RWPE1 (cell line): Measurements from ENCODE around the gene EWSR1.
"Not testable (repeated sequence)": the region's sequence is repeated elsewhere in the genome, so short reads cannot be mapped to it uniquely, and the experiment has no call there.

ENCODE experiments used
- CTCF ChIA-PET: fragments of 350-600 bp; sonication (Branson Sonifier 250); formaldehyde crosslinking; extraction: SDS; loops from one replicate; lab custom pipeline; 2021; lab: Yijun Ruan, JAX
- POLR2A ChIA-PET: fragments of 400-600 bp; formaldehyde crosslinking; extraction: SDS; loops from one replicate; lab custom pipeline; 2020; ENCODE audit warnings: antibody characterized with exemption; ENCODE audit not compliant: low non-redundant PET; lab: Yijun Ruan, JAX
- DNase-seq: peaks from one replicate; pipeline ENCODE4 v3.0.0; 2012; ENCODE audit warnings: low spot score
- H3K27ac ChIP-seq: fragments of 450-650 bp; 2 replicates; pipeline ENCODE4 v1.5.1; 2017
- TF ChIP-seq, protein P1 (sequence below): fragments of 450-650 bp; conservative IDR thresholded peaks from 2 replicates; pipeline ENCODE4 v1.5.1; 2017; ENCODE audit warnings: low read depth, mild to moderate bottlenecking

The EWSR1 gene

GRCh38 chr22:29267858-29268510, at the start of gene EWSR1, which contains the start of gene RHBDD3:
TSS of gene EWSR1 (plus strand) at chr22:29268268. CDS start at chr22:29268337, 69 bp downstream.
TSS of gene RHBDD3 (minus strand) at chr22:29267981. CDS start at chr22:29265626, 2,355 bp downstream.
- ChIA-PET CTCF (no interaction called here), POLR2A (no interaction called here)
- TF ChIP-seq, protein P1, sequence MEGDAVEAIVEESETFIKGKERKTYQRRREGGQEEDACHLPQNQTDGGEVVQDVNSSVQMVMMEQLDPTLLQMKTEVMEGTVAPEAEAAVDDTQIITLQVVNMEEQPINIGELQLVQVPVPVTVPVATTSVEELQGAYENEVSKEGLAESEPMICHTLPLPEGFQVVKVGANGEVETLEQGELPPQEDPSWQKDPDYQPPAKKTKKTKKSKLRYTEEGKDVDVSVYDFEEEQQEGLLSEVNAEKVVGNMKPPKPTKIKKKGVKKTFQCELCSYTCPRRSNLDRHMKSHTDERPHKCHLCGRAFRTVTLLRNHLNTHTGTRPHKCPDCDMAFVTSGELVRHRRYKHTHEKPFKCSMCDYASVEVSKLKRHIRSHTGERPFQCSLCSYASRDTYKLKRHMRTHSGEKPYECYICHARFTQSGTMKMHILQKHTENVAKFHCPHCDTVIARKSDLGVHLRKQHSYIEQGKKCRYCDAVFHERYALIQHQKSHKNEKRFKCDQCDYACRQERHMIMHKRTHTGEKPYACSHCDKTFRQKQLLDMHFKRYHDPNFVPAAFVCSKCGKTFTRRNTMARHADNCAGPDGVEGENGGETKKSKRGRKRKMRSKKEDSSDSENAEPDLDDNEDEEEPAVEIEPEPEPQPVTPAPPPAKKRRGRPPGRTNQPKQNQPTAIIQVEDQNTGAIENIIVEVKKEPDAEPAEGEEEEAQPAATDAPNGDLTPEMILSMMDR = no peak
- DNase-seq = peak; percentile 92
- H3K27ac ChIP-seq = peak within 1 kb of the TSS; percentile 91

- DNase-seq = no peak
- TF ChIP-seq, protein P1 = no peak
- no peak overlapping the region for H3K27ac ChIP-seq
- CTCF ChIA-PET = interaction anchor here (0.7 kb wide), 1 partner anchor 8 kb away, joined by 3 read pairs; no protein-coding TSS in a partner anchor
- POLR2A ChIA-PET = no interaction called here
These were observed 49.2 kb upstream of the EWSR1 start for GRCh38 chr22:29218758-29219408.

GRCh38 chr22:29219409-29219782, 48.7 kb upstream of the EWSR1 start:
- DNase-seq, H3K27ac ChIP-seq, POLR2A ChIA-PET: not testable (repeated sequence)
- CTCF ChIA-PET = interaction anchor here (0.7 kb wide), 1 partner anchor 8 kb away, joined by 3 read pairs; no protein-coding TSS in a partner anchor

DNA sequence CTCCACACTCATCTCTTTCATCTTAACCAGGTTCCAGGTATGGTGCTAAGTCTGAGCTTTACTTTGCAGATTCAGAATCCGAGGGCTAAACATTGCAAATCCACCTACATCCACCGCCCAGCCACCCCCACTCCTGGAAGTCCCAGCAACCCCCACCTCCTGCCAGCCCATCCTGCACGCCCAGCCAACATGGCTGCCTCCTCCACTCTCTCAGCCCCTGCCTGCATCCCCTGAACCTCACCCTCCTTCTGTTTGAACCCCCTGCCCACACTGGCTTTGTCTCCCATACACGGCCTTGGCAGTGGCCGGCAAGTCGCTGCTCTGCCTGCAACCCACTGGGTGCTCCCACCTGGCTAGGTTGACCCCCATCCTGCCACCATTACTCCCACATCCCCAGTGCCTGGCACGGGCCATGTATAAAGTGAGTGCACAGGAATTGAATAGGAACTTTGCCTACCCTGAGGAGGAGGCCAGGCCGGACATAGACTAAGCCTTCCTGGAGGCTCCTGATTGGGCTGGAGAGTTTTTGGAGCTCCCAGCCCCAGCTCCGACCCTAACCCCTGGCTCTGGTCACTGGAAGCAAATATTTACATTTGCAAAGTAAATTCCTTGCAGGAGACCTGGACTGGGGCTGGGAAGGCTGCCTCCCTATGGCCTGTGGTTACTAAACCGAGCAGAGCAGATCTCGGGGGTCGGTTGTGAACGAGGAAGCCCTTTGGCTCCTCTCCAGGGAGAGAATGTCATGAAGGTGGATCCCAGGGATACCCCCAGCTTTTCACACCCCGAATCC, 48.0 kb upstream of the EWSR1 start:
- no peak overlapping the region for H3K27ac ChIP-seq
- no peak for DNase-seq
- TF ChIP-seq, protein P1 = no peak
- CTCF ChIA-PET = no interaction called here
- POLR2A ChIA-PET = no interaction called here

GRCh38 chr22:29224121-29224858, 43.8 kb upstream of the EWSR1 start:
- no peak overlapping the region for H3K27ac ChIP-seq
- ChIA-PET POLR2A (no interaction called here), CTCF (no interaction called here)
- no peak for DNase-seq
- TF ChIP-seq, protein P1 = no peak

DNA sequence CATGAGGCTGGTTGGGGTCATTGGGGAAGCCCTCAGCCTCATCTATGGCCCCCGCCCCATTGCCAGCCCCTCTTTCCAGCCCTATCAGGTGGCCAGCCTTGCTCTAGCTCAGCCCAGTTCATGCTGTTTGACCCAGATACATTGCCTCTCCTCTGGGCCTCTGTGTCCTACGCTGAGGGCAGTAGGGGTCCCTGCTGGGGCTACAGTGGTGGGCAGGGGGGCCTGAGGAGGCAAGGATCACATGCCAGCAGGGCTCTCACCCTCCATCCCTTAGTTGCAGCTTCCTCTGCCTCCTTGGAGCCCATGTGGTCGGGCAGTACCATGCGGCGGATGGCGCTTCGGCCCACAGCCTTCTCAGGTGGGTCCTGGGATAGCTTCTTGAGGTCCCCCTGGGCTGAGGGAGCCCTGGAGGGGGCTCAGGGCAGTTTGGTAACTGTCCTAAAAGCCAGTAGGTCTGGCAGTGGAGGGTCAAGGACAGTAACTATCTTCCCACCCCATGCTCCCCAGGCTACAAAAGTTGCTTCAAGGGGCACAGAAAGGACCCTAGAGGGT, 43.1 kb upstream of the EWSR1 start:
- no peak for DNase-seq
- CTCF ChIA-PET = no interaction called here
- POLR2A ChIA-PET = no interaction called here
- H3K27ac ChIP-seq = no peak overlapping the region
- TF ChIP-seq, protein P1 = no peak
